ENCODE results near the gene SLC16A8.

Gene SLC16A8

DNA sequence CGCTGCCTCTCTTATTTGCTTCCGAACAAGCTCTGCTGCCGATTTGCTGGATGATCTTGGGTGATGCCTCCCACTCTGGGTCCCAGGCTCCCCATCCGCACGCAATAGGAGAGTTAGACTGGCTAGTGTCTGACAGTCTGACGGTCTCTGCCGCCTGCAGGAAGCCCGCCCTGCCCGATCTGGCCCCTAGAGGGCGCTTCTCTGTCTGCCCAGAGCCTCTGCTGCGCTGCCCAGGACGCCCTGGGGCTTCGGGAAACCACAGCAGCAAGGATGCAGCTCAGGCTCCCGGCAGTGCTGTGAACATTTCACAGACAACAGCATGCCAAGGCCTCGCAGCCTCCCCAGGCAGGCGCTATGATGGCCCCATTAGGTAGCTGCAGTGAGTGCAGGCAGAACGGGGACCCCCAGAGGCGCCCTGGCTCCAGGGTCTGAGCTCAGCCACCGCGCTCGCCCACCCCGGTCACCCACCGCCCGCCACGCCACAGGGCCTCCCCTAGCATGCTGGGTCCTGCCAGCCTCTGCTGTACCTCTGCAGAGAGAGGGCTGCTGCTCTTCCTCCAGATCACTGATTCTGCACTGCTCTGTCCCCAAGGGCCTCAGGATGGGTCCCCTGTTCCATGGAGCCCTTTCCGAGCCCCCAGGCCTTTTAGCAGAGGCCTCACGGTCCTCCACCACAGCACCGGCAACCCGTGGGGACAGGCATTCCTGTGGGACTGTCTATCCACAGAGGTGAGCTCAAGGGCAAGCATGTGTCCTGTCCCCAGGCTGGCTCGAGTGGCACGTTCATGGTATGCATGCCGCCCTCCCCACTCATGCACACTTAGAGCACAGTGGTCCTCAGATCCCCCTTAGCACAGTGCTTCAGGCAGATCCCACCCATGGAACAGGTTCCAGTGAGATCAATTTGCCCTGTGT lies 30.8 kb upstream of the SLC16A8 start:
- DNase-seq = peak in 54 of 56 donors; percentile 22 to 93 (median 66)

DNA sequence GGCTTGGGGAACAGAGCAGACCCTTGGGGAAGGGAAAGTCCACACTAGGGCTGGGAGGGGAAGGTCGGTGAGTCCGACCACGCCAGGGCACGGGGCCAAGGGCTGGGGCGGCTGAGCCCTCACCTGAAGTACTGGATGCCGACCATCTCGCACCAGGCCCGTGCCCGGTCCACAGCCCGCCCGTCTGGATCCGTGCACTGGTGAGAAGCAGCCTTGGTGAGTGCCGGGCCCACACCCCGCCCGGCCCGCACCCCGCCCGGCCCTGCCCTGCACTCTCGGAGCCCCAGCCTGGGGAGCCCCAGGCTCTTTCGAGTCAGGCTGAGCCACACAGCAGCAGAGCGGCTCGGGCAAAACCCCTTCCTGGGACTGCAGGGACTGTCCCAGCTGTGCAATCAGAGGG lies 28.4 kb upstream of the SLC16A8 start:
- DNase-seq = no peak

DNA sequence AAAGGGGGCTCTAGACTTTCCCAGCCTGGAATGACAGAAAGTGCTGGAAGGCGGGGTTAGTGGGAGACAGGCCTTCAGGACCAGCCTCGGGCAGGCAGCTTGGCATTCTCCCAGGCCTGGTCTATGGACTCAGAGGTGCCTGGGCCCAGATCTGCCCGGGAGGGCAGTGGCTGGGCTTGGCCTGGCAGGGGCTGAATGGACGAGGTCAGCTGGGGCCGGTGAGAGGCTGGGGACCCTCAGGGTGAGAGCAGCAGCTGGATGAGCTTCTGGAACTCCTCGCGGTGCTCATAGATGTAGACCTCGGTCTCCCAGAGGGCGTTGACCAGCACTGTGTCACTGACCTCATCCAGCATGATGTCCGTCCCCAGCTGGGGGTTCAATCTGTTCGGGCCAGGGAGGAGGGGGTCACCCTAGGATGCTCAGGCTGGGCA lies 28.0 kb upstream of the SLC16A8 start:
- DNase-seq = no peak

DNA sequence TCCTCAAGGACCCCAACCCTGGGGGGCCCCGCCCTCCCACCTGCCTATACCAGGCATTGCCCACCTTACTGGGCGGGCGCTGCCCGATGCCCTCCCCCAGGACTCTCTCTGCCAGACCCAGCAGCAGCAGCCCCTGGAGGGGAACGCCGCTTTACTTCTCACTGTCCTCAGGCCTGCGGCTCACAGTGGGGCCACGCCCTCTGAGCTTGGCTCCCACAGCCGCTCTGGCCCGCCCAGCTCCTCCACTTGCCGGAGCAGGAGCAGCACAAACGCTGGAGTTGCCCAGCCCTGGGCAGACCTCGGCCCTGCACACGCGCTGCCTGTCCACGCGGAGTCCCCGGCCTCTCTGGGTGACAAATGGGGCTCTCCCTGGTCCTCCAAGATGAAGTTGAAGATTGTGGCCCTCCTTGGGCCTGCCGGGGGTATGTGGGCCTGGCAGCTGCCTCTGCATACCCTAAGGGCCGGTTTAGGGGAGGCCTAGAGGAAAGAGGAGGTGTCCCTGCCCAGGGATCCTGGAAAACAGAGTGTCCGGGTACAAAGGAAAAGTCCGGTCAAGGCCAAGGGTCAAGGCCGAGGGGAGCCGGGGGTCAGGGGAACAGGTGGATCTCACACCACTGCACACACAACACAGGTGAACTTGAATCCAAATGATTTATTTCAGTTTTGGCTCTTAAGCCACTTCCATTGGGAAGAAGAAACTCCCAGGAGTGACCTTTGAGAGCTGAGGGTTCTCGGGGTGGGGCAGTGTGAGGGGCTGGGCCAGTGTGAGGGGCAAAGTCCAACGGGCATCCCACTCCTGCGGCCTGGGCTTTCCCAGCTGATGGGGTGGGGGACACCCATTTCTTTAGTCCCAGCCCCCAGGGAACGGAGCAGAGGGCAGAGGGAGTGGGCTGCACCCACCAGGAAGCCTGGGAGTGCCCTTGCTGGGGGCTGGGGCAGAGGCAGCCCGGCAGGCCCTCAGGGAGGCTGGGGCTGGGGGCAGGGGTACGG lies 27.2 kb upstream of the SLC16A8 start:
- no peak for DNase-seq

DNA sequence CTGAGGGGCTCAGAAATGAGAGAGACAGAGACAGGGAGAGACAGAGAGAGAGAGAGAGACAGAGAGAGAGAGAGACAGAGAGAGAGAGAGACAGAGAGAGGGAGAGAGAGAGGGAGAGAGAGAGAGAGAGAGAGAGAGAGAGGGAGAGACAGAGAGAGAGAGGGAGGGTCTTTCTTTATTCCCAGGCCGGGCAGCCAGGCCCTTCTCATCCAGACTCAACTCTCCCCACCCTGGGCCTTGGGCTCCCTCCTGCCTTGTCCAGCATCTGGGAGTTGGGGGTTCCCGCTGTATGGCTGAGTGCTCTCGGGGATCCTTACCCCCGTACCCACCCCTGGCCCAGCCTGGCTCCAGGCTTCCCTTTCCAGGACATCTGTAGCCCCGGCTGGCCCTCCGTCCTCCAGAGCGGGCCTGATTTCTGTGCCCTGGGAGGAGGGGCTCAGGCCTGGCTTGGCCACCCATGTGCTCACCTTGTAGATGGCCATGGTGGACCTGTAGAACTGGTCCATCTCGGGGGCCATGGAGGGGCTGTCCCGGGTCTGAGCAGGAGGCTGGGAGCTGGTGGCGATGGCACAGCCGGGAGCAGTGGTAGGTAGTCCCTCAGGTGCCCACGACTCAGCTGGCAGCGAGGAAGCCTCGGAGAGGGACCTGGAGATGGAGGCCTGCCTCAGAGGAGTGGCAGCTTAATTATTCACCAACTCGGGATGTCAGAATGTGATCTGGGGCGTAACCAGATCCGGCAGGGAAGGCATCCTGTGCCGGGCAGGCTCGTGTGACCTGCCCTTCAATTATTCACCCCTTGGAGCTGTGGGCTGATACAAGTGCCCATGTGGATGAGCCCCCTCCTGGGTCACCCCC lies 26.3 kb upstream of the SLC16A8 start, which contains the start of gene BAIAP2L2:
TSS of gene BAIAP2L2 (minus strand) at position 677 of the 855 bp plus-strand sequence. CDS start at position 518, 159 bp downstream.
- DNase-seq = no peak

DNA sequence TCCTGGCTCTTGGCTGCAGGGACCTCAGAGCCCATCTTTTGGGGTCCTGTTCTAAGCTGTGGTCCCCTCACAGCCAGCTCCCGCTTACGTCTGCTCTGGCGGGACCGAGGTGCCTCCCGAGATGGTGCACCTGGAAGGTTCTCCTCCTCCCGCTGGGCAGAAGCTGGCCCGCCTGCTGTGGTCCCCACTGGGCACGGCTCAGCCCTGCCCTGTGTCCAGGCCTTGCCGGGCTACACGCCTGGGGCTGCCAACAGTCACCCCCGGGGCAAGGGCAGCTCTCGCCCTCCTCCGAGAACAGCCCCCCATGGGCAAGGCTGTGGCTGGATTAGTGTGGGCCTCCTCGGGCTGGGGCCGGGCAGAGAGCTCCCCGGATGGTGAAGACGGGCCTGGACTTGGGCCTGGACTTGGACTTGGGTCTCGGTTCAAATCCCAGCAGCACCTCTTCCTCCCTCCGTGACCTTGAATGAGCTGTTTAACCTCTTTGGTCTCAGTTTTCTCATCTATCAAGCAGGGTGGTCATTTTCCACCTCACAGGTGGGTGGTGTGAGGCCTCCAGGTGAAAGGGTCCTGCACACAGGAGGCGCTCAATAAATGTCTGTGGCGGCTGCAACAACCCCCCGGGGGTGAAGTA lies 25.5 kb upstream of the SLC16A8 start:
- no peak for DNase-seq

DNA sequence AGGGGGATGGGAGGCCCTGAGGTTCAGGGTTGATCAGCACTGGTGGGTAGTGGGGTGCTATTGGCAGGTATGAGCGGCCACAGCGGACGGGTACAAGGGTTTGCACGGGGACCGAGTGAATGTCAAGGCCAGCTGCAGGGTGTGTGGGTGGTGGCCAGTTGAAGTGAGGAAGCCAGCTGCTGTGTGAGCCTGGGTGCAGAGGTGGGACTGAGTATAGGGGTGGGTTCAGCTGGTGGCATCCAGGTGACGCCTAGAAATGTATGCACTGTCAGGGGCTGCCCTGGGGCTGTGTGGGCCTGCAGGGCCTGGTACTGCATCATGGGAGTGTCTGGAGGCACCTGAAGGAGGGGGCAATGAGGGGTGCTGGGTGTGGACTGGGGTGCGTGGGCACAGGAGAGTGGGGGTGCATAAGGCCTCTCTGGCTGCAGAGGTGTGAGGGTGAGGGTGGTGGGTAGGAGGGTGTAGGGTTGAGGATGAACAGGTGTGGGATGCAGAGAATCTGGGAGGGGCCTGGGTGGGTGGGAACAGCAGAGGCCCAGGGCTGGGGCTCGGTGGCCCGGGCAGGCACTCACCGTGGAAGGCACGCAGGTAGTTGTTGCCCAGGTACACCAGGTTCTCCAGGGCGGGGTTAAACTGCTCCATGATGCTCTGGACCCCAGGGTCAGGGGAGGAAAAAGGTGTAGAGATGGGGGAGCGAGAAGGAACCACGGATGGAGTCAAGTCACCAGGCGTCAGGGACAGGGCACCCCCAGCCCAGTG lies 24.8 kb upstream of the SLC16A8 start:
- DNase-seq = no peak

DNA sequence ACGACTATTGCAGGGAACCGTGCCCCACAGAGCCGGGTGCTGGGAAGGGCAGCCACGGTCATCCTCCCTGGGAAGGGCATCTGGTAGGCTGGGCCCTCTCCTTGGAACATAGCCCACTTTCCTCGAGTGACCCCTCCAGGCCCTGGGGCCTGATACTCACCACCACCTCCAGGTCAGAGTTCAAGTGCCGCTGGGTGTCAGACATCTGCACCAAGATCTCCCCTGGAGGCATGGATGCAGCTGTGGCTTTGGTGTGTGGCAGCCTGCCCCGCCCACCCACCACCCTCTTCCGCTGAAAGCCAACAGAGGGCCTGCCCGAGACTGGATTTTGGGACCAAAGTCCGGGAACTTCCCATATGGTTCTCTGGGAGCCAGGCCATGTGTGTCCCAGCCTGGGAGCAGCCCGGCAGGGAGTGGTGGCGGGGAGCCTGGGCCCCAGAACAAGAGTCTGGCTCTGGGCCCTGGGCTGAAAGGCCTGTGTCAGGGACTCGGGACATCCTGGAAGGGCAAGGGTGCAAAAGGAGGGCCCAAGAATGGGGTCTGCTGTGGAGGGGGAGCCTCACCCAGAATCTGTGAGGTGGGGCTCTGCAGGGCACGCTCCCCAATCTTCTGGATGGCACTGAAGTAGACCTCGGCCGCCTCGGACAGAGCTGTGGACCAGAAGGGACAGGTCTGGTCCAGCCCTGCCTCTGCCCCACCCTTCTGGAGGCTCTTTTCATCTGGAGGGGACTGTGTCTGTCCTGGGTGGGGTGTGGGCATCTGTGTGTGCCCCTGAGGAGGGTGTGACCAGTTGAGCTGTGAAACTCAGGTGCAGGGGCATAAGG lies 23.9 kb upstream of the SLC16A8 start:
- no peak for DNase-seq

DNA sequence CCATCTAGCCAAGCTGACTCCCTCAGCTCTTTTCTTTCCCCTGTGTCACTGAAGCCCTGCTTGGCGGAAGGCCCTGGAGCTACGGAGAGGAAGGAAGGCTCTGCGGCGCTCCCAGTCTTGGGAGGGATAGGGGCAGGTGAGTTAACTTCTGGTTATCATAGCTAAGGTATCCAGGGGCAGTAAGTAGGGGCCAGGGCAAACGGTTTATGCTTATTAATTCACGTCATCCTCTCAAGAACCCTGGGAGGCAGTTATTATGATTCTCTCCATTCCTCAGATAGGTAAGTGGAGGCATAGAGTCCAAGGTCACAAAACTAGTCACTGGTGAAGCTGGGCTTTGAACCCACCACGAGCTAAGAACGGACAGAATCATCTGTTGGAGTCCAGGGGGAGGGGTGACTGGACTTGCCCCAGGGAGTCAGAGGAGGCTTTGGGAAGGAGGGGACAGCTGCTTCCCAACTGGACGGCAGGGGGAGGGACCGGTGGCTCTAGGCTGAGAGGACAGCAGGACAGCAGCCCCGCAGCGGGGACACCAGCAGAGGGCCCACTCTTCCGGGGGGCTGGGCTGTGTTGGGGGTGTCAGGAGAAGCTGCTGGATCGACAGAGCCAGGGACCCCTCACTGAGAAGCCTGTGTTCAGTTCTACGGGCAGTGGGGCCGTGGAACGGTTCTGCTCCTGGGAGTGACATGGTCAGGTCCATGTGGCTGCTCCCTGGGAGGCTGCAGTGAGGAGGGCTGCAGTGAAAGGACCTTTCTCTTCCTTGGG lies 23.0 kb upstream of the SLC16A8 start:
- peak in 1 of 56 donors; percentile 53 for DNase-seq

DNA sequence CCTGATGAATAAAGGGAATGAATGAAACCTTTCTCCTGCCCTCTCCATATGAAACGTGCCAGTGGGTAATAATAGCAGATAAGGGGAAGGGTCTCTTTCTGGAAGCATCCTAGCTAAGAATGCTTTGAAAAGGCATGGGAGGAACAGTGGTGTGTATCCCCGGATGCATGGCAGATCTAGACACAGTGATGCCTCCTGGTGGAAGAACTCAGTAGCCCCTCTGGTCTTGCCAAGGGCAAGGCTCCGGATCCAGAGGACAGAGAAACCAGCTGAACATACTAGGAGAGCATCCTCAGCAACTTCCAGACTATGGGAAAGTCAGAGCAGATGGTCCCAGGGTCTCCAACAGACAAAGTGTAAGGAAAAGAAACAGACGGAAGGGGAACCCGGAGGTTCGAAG lies 20.1 kb upstream of the SLC16A8 start:
- DNase-seq = no peak

DNA sequence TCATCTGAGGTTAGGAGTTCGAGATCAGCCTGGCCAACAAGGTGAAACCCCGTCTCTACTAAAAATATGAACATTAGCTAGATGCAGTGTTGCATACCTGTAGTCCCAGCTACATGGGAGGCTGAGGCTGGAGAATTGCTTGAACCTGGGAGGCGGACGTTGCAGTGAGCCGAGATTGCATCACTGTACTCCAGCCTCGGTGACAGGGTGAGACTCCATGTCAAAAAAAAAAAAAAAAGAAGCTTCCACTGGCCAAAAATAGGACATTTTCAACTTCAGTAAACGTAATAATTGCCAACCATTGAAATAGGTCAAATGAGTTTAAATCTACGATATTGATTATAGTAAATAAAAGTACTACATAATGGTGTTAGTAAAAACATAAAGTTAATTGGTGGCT lies 19.7 kb upstream of the SLC16A8 start:
- no peak for DNase-seq

DNA sequence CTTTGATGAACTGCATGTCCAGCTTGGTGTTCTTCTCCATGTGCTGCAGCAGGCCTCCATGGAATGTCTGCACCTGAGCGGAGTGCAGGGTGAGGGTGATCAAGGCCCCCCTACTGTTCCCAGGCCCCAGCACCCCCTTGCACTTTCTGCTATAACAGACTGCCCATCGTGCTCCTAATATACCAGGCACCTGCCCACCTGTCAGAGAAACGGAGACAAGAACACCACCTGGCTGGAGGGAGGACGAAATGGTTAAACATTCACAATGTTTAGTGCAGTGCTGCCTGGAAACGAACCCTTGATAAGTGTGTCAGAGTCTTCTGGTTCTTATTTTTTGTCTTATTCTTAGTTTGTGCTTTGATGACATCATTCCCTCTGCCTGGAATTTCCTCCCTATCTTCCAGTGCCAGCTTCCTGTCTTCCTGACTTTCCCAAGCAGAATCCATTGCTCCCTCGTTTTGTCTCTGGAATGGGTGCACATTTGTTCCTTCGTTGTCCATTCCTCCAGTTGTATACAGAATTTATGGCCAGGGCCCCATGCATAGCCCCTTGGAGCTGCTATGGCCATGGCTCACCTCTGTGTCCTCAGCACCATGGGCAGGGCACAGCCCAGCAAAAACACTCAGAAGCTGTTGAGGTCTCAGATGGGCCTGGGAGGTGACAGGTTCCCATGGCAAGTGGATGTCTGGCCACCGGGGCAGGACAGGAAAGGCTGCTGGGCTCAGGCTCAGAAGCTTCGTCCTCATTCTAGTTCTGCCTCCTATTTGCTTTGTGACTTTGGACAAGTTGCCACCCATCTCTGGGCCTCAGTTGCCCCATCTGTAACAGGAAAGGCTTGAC lies 14.6 kb upstream of the SLC16A8 start:
- DNase-seq = no peak

DNA sequence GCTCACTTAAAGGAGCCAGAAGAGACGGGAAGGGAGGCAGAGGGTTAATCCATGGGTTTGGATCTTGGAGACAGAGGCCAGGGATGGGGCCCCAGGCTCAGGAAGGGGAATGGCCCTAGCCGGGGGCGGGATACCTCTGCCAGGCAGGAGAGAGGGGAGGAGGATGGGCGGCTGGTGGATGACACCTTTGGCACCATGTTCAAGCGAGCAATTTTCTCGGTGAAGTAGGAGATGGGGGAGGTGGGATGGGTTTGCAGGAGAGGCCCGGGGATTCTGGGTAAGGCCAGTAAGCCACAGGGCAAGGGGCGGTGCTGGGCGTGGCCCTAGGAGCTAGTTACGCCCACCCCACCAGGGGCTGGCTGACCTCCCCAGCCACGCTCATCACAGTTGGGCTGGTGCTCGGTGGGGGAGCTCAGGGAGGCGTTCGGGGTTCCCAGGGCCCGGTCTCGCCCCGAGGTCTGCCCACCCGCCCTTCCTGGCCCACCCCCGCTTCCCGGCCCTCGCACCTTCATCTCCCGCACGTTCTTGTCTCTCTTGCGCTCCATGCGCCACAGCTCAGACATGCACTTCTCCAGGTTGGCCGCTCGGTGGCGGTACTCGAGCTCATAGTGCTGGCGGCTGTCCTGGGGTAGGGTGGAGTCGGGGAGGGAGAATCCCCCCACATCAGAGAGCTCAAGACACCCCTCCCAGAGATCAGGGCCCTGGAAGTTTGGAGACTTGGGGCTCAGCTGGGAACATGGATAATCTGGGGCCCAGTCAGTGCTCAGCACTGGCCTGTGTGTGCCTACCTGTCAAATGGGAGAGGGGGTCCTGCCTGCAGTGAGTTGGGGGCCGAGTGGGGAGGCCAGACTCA lies 13.8 kb upstream of the SLC16A8 start:
- no peak for DNase-seq

DNA sequence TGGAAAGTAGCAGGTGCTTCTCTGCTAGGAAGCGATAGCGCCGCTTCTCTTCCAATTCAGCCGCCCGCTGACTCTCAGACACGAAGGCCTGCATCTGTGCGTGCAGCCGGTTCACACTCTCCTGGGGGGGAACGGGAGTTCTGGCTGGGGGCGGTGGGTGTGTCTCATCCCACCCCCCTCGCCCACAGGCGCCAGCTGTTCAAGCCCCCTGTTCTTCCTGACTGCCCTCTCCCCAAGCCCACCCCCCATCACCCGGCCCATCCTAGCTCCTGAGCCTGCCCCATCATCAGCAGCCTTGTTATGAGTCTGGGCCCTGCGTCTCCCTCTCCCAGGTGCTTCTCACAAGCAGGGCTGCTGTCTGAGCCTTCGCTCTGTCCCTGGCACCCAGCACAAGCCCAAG lies 13.1 kb upstream of the SLC16A8 start:
- no peak for DNase-seq

DNA sequence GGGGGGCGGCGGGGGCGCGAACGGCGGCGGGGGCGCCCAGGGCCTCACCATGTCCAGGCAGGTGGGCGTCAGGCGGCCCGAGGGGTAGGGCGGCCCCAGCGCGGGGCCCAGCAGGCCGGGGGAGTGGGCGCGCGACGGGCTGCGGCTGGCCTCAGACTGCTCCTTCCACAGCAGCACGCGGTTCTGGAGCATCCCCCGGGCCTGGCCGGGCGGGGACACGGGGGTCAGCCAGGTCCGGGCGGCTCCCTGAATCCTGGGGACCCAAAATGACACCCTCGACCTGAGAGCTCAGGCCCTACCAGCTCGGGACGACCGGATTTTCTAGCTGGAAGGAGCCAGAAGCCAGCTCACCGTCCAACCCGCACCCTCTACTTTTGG lies 5.5 kb upstream of the SLC16A8 start:
- DNase-seq = no peak
